Esophagus squamous epithelium (tissue), 4 donors: Measurements from ENCODE around the gene CACNA1H.

ENCODE experiments used
- CTCF ChIP-seq, 6 experiments: fragments of 450-650 bp in 4 of 6; fragments of 200-600 bp in 2 of 6; sonication (generic) in 2 of 6; IDR thresholded peaks; one replicate each; pipeline ENCODE4 v1.5.1; 2016 to 2019; ENCODE audit warnings: antibody characterized with exemption in 6 of 6, mild to moderate bottlenecking in 4 of 6, moderate library complexity in 4 of 6
- POLR2A ChIP-seq, 4 donors: fragments of 450-650 bp; IDR thresholded peaks; one replicate each; pipeline ENCODE4 v1.6.1; 2017; ENCODE audit warnings: antibody characterized with exemption in 4 of 4, mild to moderate bottlenecking in 4 of 4, moderate library complexity in 3 of 4

- TF ChIP-seq CTCF (IDR thresholded peaks at IDR 0.05) (no peak), POLR2A (IDR thresholded peaks at IDR 0.05) (no peak)
These were observed 61.0 kb downstream of the CACNA1H start for GRCh38 chr16:1213796-1214372.
